Ascending aorta (tissue), 2 donors: Measurements from ENCODE around the gene KLHL34. TPM values are rescaled to one million over a fixed set of nuclear protein-coding genes. Genes with fewer than 3 reads are reported as not detected.

Source experiments
- DNase-seq, 2 donors: peaks; one replicate each; pipeline ENCODE4 v3.0.0-alpha.2; 2019; ENCODE audit warnings: low spot score in 2 of 2
- H3K27ac ChIP-seq, 2 donors: fragments of 200-600 bp; sonication (generic); one replicate each; pipeline ENCODE4 v1.5.1; 2016 to 2017; ENCODE audit warnings: mild to moderate bottlenecking in 1 of 2
- H3K27me3 ChIP-seq: fragments of 200-600 bp; sonication (generic); one replicate; pipeline ENCODE4 v1.5.1; 2017
- H3K36me3 ChIP-seq, 2 donors: fragments of 200-600 bp; sonication (generic); one replicate each; pipeline ENCODE4 v1.5.1; 2016
- H3K4me1 ChIP-seq, 2 donors: fragments of 200-600 bp; sonication (generic); one replicate each; pipeline ENCODE4 v1.5.1; 2016 to 2017; ENCODE audit warnings: mild to moderate bottlenecking in 1 of 2
- H3K4me3 ChIP-seq, 2 donors: fragments of 200-600 bp; sonication (generic); one replicate each; pipeline ENCODE4 v1.5.1; 2016 to 2017; ENCODE audit warnings: mild to moderate bottlenecking in 1 of 2
- H3K9me3 ChIP-seq, 2 donors: fragments of 200-600 bp; sonication (generic); one replicate each; pipeline ENCODE4 v1.5.1; 2016
- intact Hi-C: fragments of 100-400 bp; cut with DNase I; formaldehyde crosslinking; loops from one replicate; pipeline ENCODE4 v1.15.1; 2023
- total RNA-seq: library from RNA; depleted of rRNA; stranded (reverse); fragments of >200 nt; gene quantifications from one replicate; pipeline ENCODE4 v1.1.0, GENCODE V29; 2016
- TF ChIP-seq, protein P1 (sequence below), 3 experiments: fragments of 200-600 bp in 2 of 3; fragments of 450-650 bp in 1 of 3; sonication (generic) in 2 of 3; IDR thresholded peaks; one replicate each; pipeline ENCODE4 v1.5.1; 2016 to 2019; ENCODE audit warnings: antibody characterized with exemption in 3 of 3, mild to moderate bottlenecking in 1 of 3, moderate library complexity in 1 of 3

KLHL34 gene
- total RNA-seq, 1 donor from 2014 or later, result not detected

DNA sequence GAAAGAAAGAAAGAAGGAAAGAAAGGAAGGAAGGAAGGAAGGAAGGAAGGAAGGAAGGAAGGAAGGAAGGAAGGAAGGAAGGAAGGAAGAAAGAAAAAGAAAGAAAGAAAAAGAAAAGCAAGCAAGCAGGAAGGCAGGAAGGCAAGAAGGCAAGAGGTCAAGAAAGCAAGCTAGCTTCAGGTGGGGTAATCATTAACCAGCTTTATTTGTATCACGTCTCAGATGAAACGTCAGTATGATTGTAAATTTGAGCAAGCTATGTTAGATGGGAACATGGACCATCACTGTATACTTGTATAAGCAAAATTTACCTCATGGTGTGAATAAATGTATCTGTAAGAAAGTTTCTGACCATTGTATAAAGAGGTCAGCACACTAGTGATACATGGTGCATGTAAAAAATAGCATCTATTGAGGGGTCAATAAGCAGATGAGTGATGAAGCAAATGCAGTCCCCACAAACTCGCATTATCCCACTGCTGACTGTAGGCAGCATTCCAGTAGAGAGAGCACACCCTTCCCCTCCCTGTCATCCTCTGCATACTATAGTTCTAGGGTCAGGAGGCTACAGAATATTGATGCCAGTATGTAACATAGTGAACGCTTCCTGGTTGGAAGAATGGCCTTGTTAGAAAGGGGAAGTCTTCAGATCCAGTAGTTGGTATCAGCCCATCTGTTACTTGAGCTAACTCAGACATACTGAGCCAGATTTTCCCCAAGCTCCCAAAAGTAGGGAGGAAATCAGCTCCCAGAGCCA is 16.5 kb upstream of the KLHL34 start:
- no peak for DNase-seq
- TF ChIP-seq, protein P1, sequence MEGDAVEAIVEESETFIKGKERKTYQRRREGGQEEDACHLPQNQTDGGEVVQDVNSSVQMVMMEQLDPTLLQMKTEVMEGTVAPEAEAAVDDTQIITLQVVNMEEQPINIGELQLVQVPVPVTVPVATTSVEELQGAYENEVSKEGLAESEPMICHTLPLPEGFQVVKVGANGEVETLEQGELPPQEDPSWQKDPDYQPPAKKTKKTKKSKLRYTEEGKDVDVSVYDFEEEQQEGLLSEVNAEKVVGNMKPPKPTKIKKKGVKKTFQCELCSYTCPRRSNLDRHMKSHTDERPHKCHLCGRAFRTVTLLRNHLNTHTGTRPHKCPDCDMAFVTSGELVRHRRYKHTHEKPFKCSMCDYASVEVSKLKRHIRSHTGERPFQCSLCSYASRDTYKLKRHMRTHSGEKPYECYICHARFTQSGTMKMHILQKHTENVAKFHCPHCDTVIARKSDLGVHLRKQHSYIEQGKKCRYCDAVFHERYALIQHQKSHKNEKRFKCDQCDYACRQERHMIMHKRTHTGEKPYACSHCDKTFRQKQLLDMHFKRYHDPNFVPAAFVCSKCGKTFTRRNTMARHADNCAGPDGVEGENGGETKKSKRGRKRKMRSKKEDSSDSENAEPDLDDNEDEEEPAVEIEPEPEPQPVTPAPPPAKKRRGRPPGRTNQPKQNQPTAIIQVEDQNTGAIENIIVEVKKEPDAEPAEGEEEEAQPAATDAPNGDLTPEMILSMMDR (IDR thresholded peaks at IDR 0.05), result no peak
- Histone ChIP-seq H3K27me3 (no peaks in the 10 kb centered on the region), H3K36me3 (no peaks in the 10 kb centered on the region), H3K4me3 (no peak overlapping the region), H3K9me3 (no peaks in the 10 kb centered on the region), H3K27ac (no peak overlapping the region), H3K4me1 (no peaks in the 10 kb centered on the region)
- intact Hi-C loops, result no loop called here

DNA sequence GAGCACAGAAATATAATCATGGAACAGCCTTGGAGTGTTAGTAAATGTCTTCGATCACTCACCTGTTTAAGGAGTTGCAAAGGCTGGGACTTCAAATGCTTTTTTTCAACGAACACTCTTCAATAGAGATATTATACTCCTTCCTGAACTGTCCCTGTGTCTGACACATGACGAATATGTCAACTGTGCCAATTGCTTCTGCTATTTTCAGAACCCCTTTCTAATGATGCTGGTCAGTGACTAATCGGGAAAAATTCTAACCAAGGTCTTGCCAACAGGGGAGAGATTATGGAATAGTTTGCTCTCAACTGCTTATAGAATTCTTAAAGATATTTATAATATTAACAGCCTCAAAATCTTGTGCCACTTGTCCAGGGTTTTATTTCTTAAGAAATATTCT is 8.5 kb upstream of the KLHL34 start:
- DNase-seq, result no peak
- intact Hi-C loops, result no loop called here
- Histone ChIP-seq H3K36me3 (no peaks in the 10 kb centered on the region), H3K4me3 (no peak overlapping the region), H3K4me1 (no peaks in the 10 kb centered on the region), H3K27me3 (no peaks in the 10 kb centered on the region), H3K9me3 (no peaks in the 10 kb centered on the region), H3K27ac (no peak overlapping the region)
- TF ChIP-seq, protein P1 (IDR thresholded peaks at IDR 0.05), result no peak

DNA sequence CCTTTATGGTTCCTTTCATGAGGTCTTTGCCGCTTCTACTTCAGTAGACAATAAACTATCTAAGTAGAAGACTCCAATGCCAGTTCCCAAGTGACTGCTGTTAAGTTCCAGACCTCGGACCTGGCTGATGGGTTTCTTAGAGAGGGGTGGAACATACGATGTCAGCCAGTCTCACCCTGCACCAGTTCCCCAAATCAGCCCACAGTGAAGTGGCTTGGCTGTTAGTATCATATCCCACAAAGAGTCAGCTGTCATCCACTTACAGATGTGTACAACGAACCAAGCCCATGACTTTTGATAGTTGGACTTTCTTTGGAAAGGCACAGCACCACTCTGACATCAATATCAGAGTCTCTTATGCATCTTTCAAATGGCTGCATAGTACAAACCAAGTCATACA is 8.1 kb upstream of the KLHL34 start:
- Histone ChIP-seq H3K27ac (no peak overlapping the region), H3K4me3 (no peak overlapping the region), H3K36me3 (no peaks in the 10 kb centered on the region), H3K9me3 (no peaks in the 10 kb centered on the region), H3K27me3 (no peaks in the 10 kb centered on the region), H3K4me1 (no peaks in the 10 kb centered on the region)
- intact Hi-C loops, result no loop called here
- DNase-seq, result no peak
- TF ChIP-seq, protein P1 (IDR thresholded peaks at IDR 0.05), result no peak

DNA sequence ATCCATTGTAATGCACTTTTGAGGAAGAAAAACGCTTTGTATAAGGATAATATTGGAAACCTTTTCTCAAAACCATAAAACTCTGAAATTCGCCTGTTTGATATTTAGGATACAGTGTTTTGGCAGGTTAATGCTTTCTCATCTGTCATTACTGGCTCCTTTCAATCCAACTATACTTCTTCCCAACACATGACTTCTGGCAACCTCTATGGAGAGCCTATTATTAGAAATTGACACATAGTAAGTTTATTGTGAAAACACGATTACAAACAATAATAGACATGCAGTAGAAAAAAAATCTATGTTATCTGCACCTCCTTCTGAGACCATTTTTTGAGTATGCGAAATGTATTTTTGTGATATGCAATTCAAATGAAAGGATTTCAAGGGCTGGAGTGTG is 4.6 kb upstream of the KLHL34 start:
- TF ChIP-seq, protein P1 (IDR thresholded peaks at IDR 0.05), result no peak
- no peak for DNase-seq
- H3K4me1 ChIP-seq, result no peaks in the 10 kb centered on the region
- H3K9me3 ChIP-seq, result no peaks in the 10 kb centered on the region
- intact Hi-C loops, result no loop called here
- H3K36me3 ChIP-seq, result no peaks in the 10 kb centered on the region
- no peaks in the 10 kb centered on the region for H3K27me3 ChIP-seq
- H3K27ac ChIP-seq, result no peak overlapping the region
- H3K4me3 ChIP-seq, result no peak overlapping the region

DNA sequence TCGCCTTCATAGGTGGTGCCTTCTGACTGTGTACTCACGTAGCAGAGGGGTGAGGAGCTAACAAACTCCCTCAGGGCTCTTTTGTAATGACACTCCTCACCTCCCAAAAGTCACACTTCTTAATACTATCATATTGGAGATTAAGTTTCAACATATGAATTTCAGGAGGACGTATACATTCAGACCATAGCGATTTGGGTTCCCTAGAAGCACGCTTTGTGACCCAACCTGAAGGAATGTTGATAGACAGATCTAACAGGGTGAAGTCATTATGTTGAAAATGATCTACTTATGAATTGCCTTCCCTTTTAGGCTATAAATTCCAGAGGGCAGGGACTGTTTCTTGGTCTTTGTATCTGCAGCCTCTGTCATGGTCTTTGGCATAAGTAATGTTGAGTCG is 3.2 kb upstream of the KLHL34 start:
- no peak overlapping the region for H3K27ac ChIP-seq
- no peak for DNase-seq
- TF ChIP-seq, protein P1 (IDR thresholded peaks at IDR 0.05), result no peak
- no peaks in the 10 kb centered on the region for H3K36me3 ChIP-seq
- no peak overlapping the region for H3K4me3 ChIP-seq
- H3K9me3 ChIP-seq, result no peaks in the 10 kb centered on the region
- intact Hi-C loops, result no loop called here
- H3K4me1 ChIP-seq, result no peaks in the 10 kb centered on the region
- H3K27me3 ChIP-seq, result no peaks in the 10 kb centered on the region

DNA sequence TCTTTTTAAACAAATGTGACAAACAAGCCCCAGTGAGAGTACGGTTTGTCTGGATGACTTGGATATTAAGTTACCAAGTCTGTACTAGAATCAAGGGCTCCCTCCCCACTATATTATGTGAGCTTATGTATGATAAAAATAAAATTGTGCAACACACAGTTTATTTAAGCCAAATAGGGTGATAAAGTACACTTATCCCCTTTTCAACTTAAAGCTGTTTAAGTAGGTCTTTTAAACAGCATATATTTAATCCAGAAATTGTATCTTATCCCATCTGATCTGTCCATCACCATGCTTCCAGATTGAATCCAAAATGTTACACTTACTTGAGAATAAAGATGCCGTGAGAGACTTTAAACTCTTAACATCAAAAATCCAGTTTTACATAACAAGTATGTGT is 2.0 kb upstream of the KLHL34 start:
- intact Hi-C loops, result no loop called here
- Histone ChIP-seq H3K9me3 (no peaks in the 10 kb centered on the region), H3K36me3 (no peaks in the 10 kb centered on the region), H3K27ac (no peak overlapping the region), H3K27me3 (no peaks in the 10 kb centered on the region), H3K4me1 (no peaks in the 10 kb centered on the region), H3K4me3 (no peak overlapping the region)
- no peak for DNase-seq
- TF ChIP-seq, protein P1 (IDR thresholded peaks at IDR 0.05), result no peak
